HCT116 (cell line): ENCODE data around the gene NOP14. TPM values are rescaled to one million over a fixed set of nuclear protein-coding genes. Genes with fewer than 3 reads are reported as not detected.

Experiments
- ATAC-seq: fragments of 200-7000 bp; cut with Tn5 transposase; 2 replicates; pipeline ENCODE4 v1.9.1; 2020; ENCODE audit warnings: mild to moderate bottlenecking, moderate library complexity
- BruUV-seq: library from RNA; stranded (reverse); fragments of 400-500 nt; replicated peaks from 2 replicates; lab custom pipeline; 2021; lab: Mats Ljungman, UMichigan
- CTCF ChIA-PET: fragments of 300-600 bp; sonication (Branson Sonifier 250); formaldehyde crosslinking; loops from one replicate; lab custom pipeline; 2021; ENCODE audit warnings: antibody characterized with exemption; lab: Charles Lee
- POLR2A ChIA-PET: fragments of 300-600, 350-600 bp; sonication (Branson Sonifier 250); formaldehyde crosslinking; loops from one replicate; lab custom pipeline; 2021; ENCODE audit warnings: antibody characterized with exemption; lab: Charles Lee
- RAD21 ChIA-PET, 2 experiments: fragments of 300-600 bp; sonication (Branson Sonifier 250); formaldehyde crosslinking; loops; one replicate each; lab custom pipeline; 2023; ENCODE audit warnings: low total read pairs in 2 of 2; ENCODE audit not compliant: uncharacterized antibody in 2 of 2, unreplicated experiment in 2 of 2, low non-redundant PET in 1 of 2; lab: Charles Lee
- DNase-seq: peaks from one replicate; pipeline ENCODE4 v3.0.0-alpha.2; 2010; ENCODE audit warnings: low read depth, low spot score
- H2AFZ ChIP-seq: fragments of 200-600 bp; shearing (Covaris generic), sonication (generic); 2 replicates; pipeline ENCODE4 v1.6.1; 2017; ENCODE audit warnings: low read depth, mixed run types, mixed read lengths, antibody characterized with exemption, low read length; ENCODE audit not compliant: poor library complexity, severe bottlenecking
- H3K27ac ChIP-seq: 2 replicates; pipeline ENCODE4 v1.5.1; 2012; ENCODE audit warnings: low read depth, low read length
- H3K27me3 ChIP-seq: fragments of 200-600 bp; sonication (generic); 2 replicates; pipeline ENCODE4 v1.6.1; 2016; ENCODE audit warnings: mixed run types, low read length, mixed read lengths; ENCODE audit not compliant: insufficient read depth
- H3K36me3 ChIP-seq, 2 experiments: fragments of 200-500 bp in 1 of 2; fragments of 200-600 bp in 1 of 2; sonication (Bioruptor generic) in 1 of 2; sonication (generic) in 1 of 2; 2 replicates each; pipeline versions ENCODE4 v1.5.1 to v1.6.1; 2014 to 2016; ENCODE audit warnings: low read length in 2 of 2, inconsistent platforms in 1 of 2, mixed read lengths in 1 of 2, mixed run types in 1 of 2; ENCODE audit not compliant: insufficient read depth in 2 of 2, control insufficient read depth in 1 of 2
- H3K4me1 ChIP-seq, 2 experiments: fragments of 200-600 bp in 1 of 2; sonication (generic) in 1 of 2; 2 replicates each; pipeline versions ENCODE4 v1.5.1 to v1.6.1; 2012 to 2017; ENCODE audit warnings: low read length in 2 of 2, inconsistent platforms in 1 of 2, mild to moderate bottlenecking in 1 of 2, mixed read lengths in 1 of 2, mixed run types in 1 of 2, moderate library complexity in 1 of 2; ENCODE audit not compliant: insufficient read depth in 2 of 2, control insufficient read depth in 1 of 2
- H3K4me2 ChIP-seq: fragments of 200-600 bp; sonication (generic); 2 replicates; pipeline ENCODE4 v1.6.1; 2017; ENCODE audit warnings: mixed run types, low read length, mixed read lengths
- H3K4me3 ChIP-seq, 2 experiments: fragments of 200-600 bp in 1 of 2; sonication (generic) in 1 of 2; replicated peaks in 1 of 2; 2 replicates each; pipeline ENCODE4 v1.5.1; 2011 to 2016; ENCODE audit warnings: low read length in 2 of 2, control low read depth in 1 of 2, low read depth in 1 of 2, mild to moderate bottlenecking in 1 of 2, mixed read lengths in 1 of 2, mixed run types in 1 of 2
- H3K79me2 ChIP-seq: fragments of 200-600 bp; sonication (generic); 2 replicates; pipeline ENCODE4 v1.6.1; 2017; ENCODE audit warnings: mild to moderate bottlenecking, mixed run types, low read length, moderate library complexity, mixed read lengths; ENCODE audit not compliant: insufficient read depth
- H3K9ac ChIP-seq: fragments of 200-600 bp; sonication (generic); 2 replicates; pipeline ENCODE4 v1.6.1; 2016; ENCODE audit warnings: low read length, mixed read lengths
- H3K9me2 ChIP-seq: fragments of 200-600 bp; sonication (generic), shearing (Covaris generic); 2 replicates; pipeline ENCODE4 v1.6.1; 2017; ENCODE audit warnings: mixed run types, mild to moderate bottlenecking, moderate library complexity; ENCODE audit not compliant: insufficient read depth
- H3K9me3 ChIP-seq, 2 experiments: fragments of 200-500 bp in 1 of 2; fragments of 200-600 bp in 1 of 2; sonication (Bioruptor generic) in 1 of 2; sonication (generic) in 1 of 2; 2 replicates each; pipeline ENCODE4 v1.6.1; 2014 to 2017; ENCODE audit warnings: low read length in 2 of 2, mixed read lengths in 2 of 2, inconsistent platforms in 1 of 2, low read depth in 1 of 2, mild to moderate bottlenecking in 1 of 2, mixed run types in 1 of 2, moderate library complexity in 1 of 2; ENCODE audit not compliant: control insufficient read depth in 1 of 2, insufficient read depth in 1 of 2
- H4K20me1 ChIP-seq: fragments of 200-600 bp; sonication (generic), shearing (Covaris generic); 2 replicates; pipeline ENCODE4 v1.6.1; 2017; ENCODE audit warnings: mixed run types, mild to moderate bottlenecking, moderate library complexity; ENCODE audit not compliant: insufficient read depth
- CEBPB ChIP-seq: IDR thresholded peaks from 2 replicates; pipeline ENCODE4 v1.6.1; 2012; ENCODE audit warnings: low read depth
- EGR1 ChIP-seq: IDR thresholded peaks from 2 replicates; pipeline ENCODE4 v1.6.1; 2012; ENCODE audit warnings: low read depth
- EZH2 ChIP-seq: fragments of 200-600 bp; sonication (generic); IDR thresholded peaks from 2 replicates; pipeline ENCODE4 v1.6.1; 2017; ENCODE audit warnings: antibody characterized with exemption, mixed run types
- EZH2phosphoT487 ChIP-seq: fragments of 200-600 bp; IDR thresholded peaks from 2 replicates; pipeline ENCODE4 v1.6.1; 2018; ENCODE audit warnings: antibody characterized with exemption, borderline replicate concordance
- FOSL1 ChIP-seq: IDR thresholded peaks from 2 replicates; pipeline ENCODE4 v1.6.1; 2012; ENCODE audit warnings: low read depth
- JUND ChIP-seq: IDR thresholded peaks from 2 replicates; pipeline ENCODE4 v1.6.1; 2012
- POLR2A ChIP-seq: IDR thresholded peaks from 2 replicates; pipeline ENCODE4 v1.7.0; 2011; ENCODE audit warnings: borderline replicate concordance; ENCODE audit not compliant: insufficient read depth, insufficient read length; ENCODE audit errors: extremely low read depth
- POLR2AphosphoS5 ChIP-seq: IDR thresholded peaks from 2 replicates; pipeline ENCODE4 v1.6.1; 2011; ENCODE audit warnings: mild to moderate bottlenecking, low read depth, low read length, moderate library complexity
- RAD21 ChIP-seq: IDR thresholded peaks from 2 replicates; pipeline ENCODE4 v1.6.1; 2012; ENCODE audit warnings: low read depth, mild to moderate bottlenecking
- SIN3A ChIP-seq: IDR thresholded peaks from 2 replicates; pipeline ENCODE4 v1.6.1; 2012; ENCODE audit warnings: low read depth
- SP1 ChIP-seq: IDR thresholded peaks from 2 replicates; pipeline ENCODE4 v1.6.1; 2012; ENCODE audit warnings: low read depth
- SRF ChIP-seq: IDR thresholded peaks from 2 replicates; pipeline ENCODE4 v1.6.1; 2012; ENCODE audit warnings: low read depth
- TCF7L2 ChIP-seq: IDR thresholded peaks from 2 replicates; pipeline ENCODE4 v1.7.0; 2011; ENCODE audit warnings: borderline replicate concordance, inconsistent platforms; ENCODE audit not compliant: insufficient read depth, insufficient read length; ENCODE audit errors: extremely low read depth
- ZFX ChIP-seq: fragments of 450-650 bp; IDR thresholded peaks from 2 replicates; pipeline ENCODE4 v1.6.1; 2017
- ZNF274 ChIP-seq: fragments of 200-500 bp; sonication (Bioruptor generic); IDR thresholded peaks from 2 replicates; pipeline ENCODE4 v1.6.1; 2014; ENCODE audit warnings: mild to moderate bottlenecking, low read depth, low read length, inconsistent platforms
- intact Hi-C: fragments of 100-400 bp; cut with micrococcal nuclease; formaldehyde crosslinking; loops from 2 replicates; pipeline ENCODE4 v1.10.0; 2022
- total RNA-seq: library from RNA; stranded (reverse); gene quantifications from one replicate; pipeline ENCODE4 v1.2.1, GENCODE V29; 2021; ENCODE audit not compliant: unreplicated experiment
- TF ChIP-seq, protein P1 (sequence below), 3 experiments: fragments of 200-600 bp in 1 of 3; sonication (generic) in 1 of 3; IDR thresholded peaks in 2 of 3; conservative IDR thresholded peaks in 1 of 3; 2 replicates each; pipeline ENCODE4 v1.5.1; 2012 to 2017; ENCODE audit warnings: low read depth in 2 of 3, low read length in 2 of 3, antibody characterized with exemption in 1 of 3, borderline replicate concordance in 1 of 3, control low read depth in 1 of 3, mild to moderate bottlenecking in 1 of 3, mixed read lengths in 1 of 3, mixed run types in 1 of 3, moderate library complexity in 1 of 3; ENCODE audit not compliant: insufficient read depth in 1 of 3
- TF ChIP-seq, protein P2 (sequence below): IDR thresholded peaks from 2 replicates; pipeline ENCODE4 v1.6.1; 2012; ENCODE audit warnings: low read depth
- TF ChIP-seq, protein P3 (sequence below): IDR thresholded peaks from 2 replicates; pipeline ENCODE4 v1.6.1; 2012

NOP14 gene
- total RNA-seq, 1 experiment from 2014 or later: 67.3 TPM

DNA sequence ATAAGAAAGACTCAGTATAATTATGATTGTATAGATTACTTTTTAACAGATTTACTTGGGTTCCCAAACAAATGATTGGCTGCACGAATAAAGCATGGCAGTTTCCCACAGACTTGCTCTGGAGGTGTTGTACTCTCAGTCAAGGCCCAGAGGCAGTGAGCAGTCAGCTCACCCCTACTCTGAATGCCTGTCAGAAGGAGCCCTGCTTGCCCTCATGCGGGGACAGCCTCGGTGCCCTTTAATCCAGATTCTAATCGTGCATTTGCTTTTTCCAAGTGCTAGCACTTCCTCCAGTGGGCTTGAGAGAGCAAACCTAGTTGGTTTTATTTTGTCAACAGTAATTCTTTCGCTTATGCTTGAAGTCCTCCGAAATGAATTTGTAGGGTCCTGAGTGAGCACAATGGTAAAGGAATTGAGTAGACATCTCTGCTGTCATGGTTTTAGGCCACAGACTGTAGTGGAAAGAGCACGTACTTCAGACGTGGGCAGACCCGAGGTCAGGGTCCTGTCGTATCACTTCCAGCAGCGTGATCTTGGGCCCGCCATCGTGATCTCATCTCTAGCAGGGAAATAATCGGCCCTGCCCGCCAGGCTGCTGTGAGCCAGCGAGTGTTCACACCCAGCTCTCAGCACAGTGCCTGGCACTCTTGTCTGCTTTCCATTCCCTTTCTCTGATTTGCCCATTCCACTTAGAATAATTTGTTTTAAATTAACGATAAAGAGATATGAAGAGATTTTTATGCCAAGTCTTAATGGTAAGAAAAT is 48.4 kb upstream of the NOP14 start (continued):
- TF ChIP-seq, protein P1, sequence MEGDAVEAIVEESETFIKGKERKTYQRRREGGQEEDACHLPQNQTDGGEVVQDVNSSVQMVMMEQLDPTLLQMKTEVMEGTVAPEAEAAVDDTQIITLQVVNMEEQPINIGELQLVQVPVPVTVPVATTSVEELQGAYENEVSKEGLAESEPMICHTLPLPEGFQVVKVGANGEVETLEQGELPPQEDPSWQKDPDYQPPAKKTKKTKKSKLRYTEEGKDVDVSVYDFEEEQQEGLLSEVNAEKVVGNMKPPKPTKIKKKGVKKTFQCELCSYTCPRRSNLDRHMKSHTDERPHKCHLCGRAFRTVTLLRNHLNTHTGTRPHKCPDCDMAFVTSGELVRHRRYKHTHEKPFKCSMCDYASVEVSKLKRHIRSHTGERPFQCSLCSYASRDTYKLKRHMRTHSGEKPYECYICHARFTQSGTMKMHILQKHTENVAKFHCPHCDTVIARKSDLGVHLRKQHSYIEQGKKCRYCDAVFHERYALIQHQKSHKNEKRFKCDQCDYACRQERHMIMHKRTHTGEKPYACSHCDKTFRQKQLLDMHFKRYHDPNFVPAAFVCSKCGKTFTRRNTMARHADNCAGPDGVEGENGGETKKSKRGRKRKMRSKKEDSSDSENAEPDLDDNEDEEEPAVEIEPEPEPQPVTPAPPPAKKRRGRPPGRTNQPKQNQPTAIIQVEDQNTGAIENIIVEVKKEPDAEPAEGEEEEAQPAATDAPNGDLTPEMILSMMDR (IDR thresholded peaks at IDR 0.05 in 2 of 3, conservative IDR thresholded peaks at IDR 0.05 in 1 of 3; ENCODE audit: borderline replicate concordance in 1 of 3, insufficient read depth in 1 of 3, low read depth in 2 of 3, low read length in 2 of 3): no peak
- TF ChIP-seq SP1 (no peak), SIN3A (no peak), ZNF274 (no peak)
- TF ChIP-seq, all 23 proteins: peak for 0

- Histone ChIP-seq H3K27me3 (no peaks in the 10 kb centered on the region), H4K20me1 (no peaks in the 10 kb centered on the region), H3K27ac (no peak overlapping the region), H3K9me2 (no peaks in the 10 kb centered on the region), H3K79me2 (no peaks in the 10 kb centered on the region), H3K4me2 (peak overlapping the region; percentile 14; the same call in 1 of the 2 replicates), H3K9ac (no peak overlapping the region), H2AFZ (no peak overlapping the region), H3K9me3 (no peaks in the 10 kb centered on the region), H3K4me3 (no peak overlapping the region), H3K4me1 (peaks cover 0 to 11% of the 10 kb centered on the region in 2 experiments; a peak in 2 of 4 replicates), H3K36me3 (no peaks in the 10 kb centered on the region)
- RAD21 ChIA-PET: no interaction called here
- no TSS peak for BruUV-seq
- no peak for DNase-seq
- intact Hi-C loops: no loop called here
- ATAC-seq: no peak
- POLR2A ChIA-PET: no interaction called here
- CTCF ChIA-PET: interaction anchor here (1.5 kb wide), 1 partner anchor 33 kb away, joined by 4 read pairs; no protein-coding TSS in a partner anchor
- TF ChIP-seq ZFX (no peak), EZH2 (no peak), TCF7L2 (no peak), SRF (no peak), SP1 (no peak), POLR2A (no peak), CEBPB (no peak), SIN3A (no peak), RAD21 (no peak), POLR2AphosphoS5 (no peak), JUND (no peak), EGR1 (no peak), FOSL1 (no peak), EZH2phosphoT487 (no peak)
- TF ChIP-seq, protein P2, sequence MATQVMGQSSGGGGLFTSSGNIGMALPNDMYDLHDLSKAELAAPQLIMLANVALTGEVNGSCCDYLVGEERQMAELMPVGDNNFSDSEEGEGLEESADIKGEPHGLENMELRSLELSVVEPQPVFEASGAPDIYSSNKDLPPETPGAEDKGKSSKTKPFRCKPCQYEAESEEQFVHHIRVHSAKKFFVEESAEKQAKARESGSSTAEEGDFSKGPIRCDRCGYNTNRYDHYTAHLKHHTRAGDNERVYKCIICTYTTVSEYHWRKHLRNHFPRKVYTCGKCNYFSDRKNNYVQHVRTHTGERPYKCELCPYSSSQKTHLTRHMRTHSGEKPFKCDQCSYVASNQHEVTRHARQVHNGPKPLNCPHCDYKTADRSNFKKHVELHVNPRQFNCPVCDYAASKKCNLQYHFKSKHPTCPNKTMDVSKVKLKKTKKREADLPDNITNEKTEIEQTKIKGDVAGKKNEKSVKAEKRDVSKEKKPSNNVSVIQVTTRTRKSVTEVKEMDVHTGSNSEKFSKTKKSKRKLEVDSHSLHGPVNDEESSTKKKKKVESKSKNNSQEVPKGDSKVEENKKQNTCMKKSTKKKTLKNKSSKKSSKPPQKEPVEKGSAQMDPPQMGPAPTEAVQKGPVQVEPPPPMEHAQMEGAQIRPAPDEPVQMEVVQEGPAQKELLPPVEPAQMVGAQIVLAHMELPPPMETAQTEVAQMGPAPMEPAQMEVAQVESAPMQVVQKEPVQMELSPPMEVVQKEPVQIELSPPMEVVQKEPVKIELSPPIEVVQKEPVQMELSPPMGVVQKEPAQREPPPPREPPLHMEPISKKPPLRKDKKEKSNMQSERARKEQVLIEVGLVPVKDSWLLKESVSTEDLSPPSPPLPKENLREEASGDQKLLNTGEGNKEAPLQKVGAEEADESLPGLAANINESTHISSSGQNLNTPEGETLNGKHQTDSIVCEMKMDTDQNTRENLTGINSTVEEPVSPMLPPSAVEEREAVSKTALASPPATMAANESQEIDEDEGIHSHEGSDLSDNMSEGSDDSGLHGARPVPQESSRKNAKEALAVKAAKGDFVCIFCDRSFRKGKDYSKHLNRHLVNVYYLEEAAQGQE: no peak
- TF ChIP-seq, protein P3, sequence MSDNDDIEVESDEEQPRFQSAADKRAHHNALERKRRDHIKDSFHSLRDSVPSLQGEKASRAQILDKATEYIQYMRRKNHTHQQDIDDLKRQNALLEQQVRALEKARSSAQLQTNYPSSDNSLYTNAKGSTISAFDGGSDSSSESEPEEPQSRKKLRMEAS: no peak
Measured at GRCh38 chr4:3010998-3011397, 47.8 kb upstream of the NOP14 start.
